ENCODE results near the gene CYP4F3.

CYP4F3 gene

GRCh38 chr19:15651791-15652190 is 11.1 kb downstream of the CYP4F3 start:
- DNase-seq = no peak
- Histone ChIP-seq H3K4me1 (ENCODE audit: control extremely low read depth in 1 of 4, control insufficient read depth in 4 of 4, insufficient read depth in 4 of 4, low read length in 3 of 4) (no peaks in the 10 kb centered on the region), H3K36me3 (ENCODE audit: control insufficient read depth in 4 of 4, insufficient read depth in 4 of 4, low read length in 3 of 4) (no peaks in the 10 kb centered on the region), H3K9me3 (ENCODE audit: control extremely low read depth in 1 of 5, control insufficient read depth in 4 of 5, insufficient read depth in 2 of 5, low read depth in 1 of 5, low read length in 4 of 5) (peaks cover 0 to 5% (median 0%) of the 10 kb centered on the region in 5 experiments), H3K27ac (ENCODE audit: insufficient read depth in 1 of 2, low read depth in 1 of 2, low read length in 2 of 2, poor library complexity in 1 of 2, severe bottlenecking in 2 of 2) (no peak overlapping the region), H3K4me3 (ENCODE audit: control insufficient read depth in 1 of 7, extremely low read depth in 1 of 7, insufficient read depth in 4 of 7, low read depth in 2 of 7, low read length in 6 of 7) (no peak overlapping the region), H3K27me3 (replicated peaks in 2 of 5; ENCODE audit: control insufficient read depth in 4 of 5, insufficient read depth in 5 of 5, low read length in 4 of 5) (peaks cover 0 to 24% (median 1%) of the 10 kb centered on the region in 5 experiments)
- ChIA-PET CTCF (no interaction called here), POLR2A (no interaction called here)
- WGBS (ENCODE audit: insufficient coverage) = no CpG with 5 or more reads among the region's 3 CpGs

- H3K27ac ChIP-seq (ENCODE audit: insufficient read depth in 1 of 2, low read depth in 1 of 2, low read length in 2 of 2, poor library complexity in 1 of 2, severe bottlenecking in 2 of 2) = no peak overlapping the region
- CTCF ChIA-PET = no interaction called here
- peaks cover 0 to 4% (median 0%) of the 10 kb centered on the region in 5 experiments for H3K9me3 ChIP-seq (ENCODE audit: control extremely low read depth in 1 of 5, control insufficient read depth in 4 of 5, insufficient read depth in 2 of 5, low read depth in 1 of 5, low read length in 4 of 5)
- H3K36me3 ChIP-seq (ENCODE audit: control insufficient read depth in 4 of 4, insufficient read depth in 4 of 4, low read length in 3 of 4) = no peaks in the 10 kb centered on the region
- H3K4me1 ChIP-seq (ENCODE audit: control extremely low read depth in 1 of 4, control insufficient read depth in 4 of 4, insufficient read depth in 4 of 4, low read length in 3 of 4) = no peaks in the 10 kb centered on the region
- WGBS (ENCODE audit: insufficient coverage) = 67% methylated on average over 3 of the region's 8 CpGs
- peak in 1 of 3 donors; percentile 15 for DNase-seq
- peaks cover 0 to 25% (median 4%) of the 10 kb centered on the region in 5 experiments for H3K27me3 ChIP-seq (replicated peaks in 2 of 5; ENCODE audit: control insufficient read depth in 4 of 5, insufficient read depth in 5 of 5, low read length in 4 of 5)
- no peak overlapping the region for H3K4me3 ChIP-seq (ENCODE audit: control insufficient read depth in 1 of 7, extremely low read depth in 1 of 7, insufficient read depth in 4 of 7, low read depth in 2 of 7, low read length in 6 of 7)
- POLR2A ChIA-PET = no interaction called here
These were observed 12.0 kb downstream of the CYP4F3 start for GRCh38 chr19:15652559-15653278.

DNA sequence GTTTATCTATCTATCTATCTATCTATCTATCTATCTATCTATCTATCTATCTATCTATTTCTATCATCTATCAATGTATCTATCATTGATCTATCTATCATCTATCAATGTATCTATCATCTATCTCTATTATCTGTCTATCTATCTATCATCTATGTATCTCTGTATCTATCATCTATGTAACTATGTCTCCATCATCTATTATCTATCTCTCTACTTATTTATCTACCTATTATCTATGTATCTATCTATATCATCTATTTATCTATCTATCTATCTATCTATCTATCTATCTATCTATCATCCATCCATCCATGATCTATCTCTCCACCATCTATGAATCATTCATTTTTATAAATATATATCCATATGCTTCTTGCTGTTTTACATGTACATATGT is 15.8 kb downstream of the CYP4F3 start:
- Histone ChIP-seq H3K36me3 (ENCODE audit: control insufficient read depth in 4 of 4, insufficient read depth in 4 of 4, low read length in 3 of 4) (no peaks in the 10 kb centered on the region), H3K4me3 (ENCODE audit: control insufficient read depth in 1 of 7, extremely low read depth in 1 of 7, insufficient read depth in 4 of 7, low read depth in 2 of 7, low read length in 6 of 7) (no peak overlapping the region), H3K27ac (ENCODE audit: insufficient read depth in 1 of 2, low read depth in 1 of 2, low read length in 2 of 2, poor library complexity in 1 of 2, severe bottlenecking in 2 of 2) (no peak overlapping the region), H3K9me3 (ENCODE audit: control extremely low read depth in 1 of 5, control insufficient read depth in 4 of 5, insufficient read depth in 2 of 5, low read depth in 1 of 5, low read length in 4 of 5) (no peaks in the 10 kb centered on the region), H3K27me3 (replicated peaks in 2 of 5; ENCODE audit: control insufficient read depth in 4 of 5, insufficient read depth in 5 of 5, low read length in 4 of 5) (peaks cover 0 to 37% (median 4%) of the 10 kb centered on the region in 5 experiments), H3K4me1 (ENCODE audit: control extremely low read depth in 1 of 4, control insufficient read depth in 4 of 4, insufficient read depth in 4 of 4, low read length in 3 of 4) (no peaks in the 10 kb centered on the region)
- ChIA-PET CTCF (interaction anchor here (1.1 kb wide), 1 partner anchor 11 kb away, joined by 3 read pairs; no protein-coding TSS in a partner anchor), POLR2A (no interaction called here)
- no peak for DNase-seq

DNA sequence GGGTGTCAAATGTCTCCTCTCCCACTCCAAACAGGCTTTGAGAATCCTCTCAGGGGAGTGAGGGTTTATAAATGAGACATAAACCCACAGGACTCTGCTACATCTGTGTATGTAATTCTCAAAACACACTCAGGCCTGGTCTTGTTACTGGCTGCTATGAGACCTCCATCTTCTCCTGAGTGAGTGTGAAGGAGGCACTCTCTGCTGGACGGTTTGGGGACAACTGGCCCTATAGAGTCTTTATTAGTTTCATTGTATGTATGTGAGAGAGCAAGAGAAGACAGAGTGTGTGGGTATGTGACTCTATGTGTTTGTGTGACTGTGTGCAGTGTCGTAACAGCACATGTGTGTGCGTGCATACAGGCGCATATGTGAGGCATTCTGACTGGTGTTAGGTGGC is 22.6 kb downstream of the CYP4F3 start:
- no peak for DNase-seq
- no peaks in the 10 kb centered on the region for H3K36me3 ChIP-seq (ENCODE audit: control insufficient read depth in 4 of 4, insufficient read depth in 4 of 4, low read length in 3 of 4)
- H3K27me3 ChIP-seq (replicated peaks in 2 of 5; ENCODE audit: control insufficient read depth in 4 of 5, insufficient read depth in 5 of 5, low read length in 4 of 5) = peaks cover 0 to 28% (median 0%) of the 10 kb centered on the region in 5 experiments
- CTCF ChIA-PET = no interaction called here
- no peak overlapping the region for H3K27ac ChIP-seq (ENCODE audit: insufficient read depth in 1 of 2, low read depth in 1 of 2, low read length in 2 of 2, poor library complexity in 1 of 2, severe bottlenecking in 2 of 2)
- H3K9me3 ChIP-seq (ENCODE audit: control extremely low read depth in 1 of 5, control insufficient read depth in 4 of 5, insufficient read depth in 2 of 5, low read depth in 1 of 5, low read length in 4 of 5) = peaks cover 0 to 3% (median 0%) of the 10 kb centered on the region in 5 experiments
- no peak overlapping the region for H3K4me3 ChIP-seq (ENCODE audit: control insufficient read depth in 1 of 7, extremely low read depth in 1 of 7, insufficient read depth in 4 of 7, low read depth in 2 of 7, low read length in 6 of 7)
- H3K4me1 ChIP-seq (ENCODE audit: control extremely low read depth in 1 of 4, control insufficient read depth in 4 of 4, insufficient read depth in 4 of 4, low read length in 3 of 4) = no peaks in the 10 kb centered on the region
- POLR2A ChIA-PET = interaction anchor here (0.6 kb wide), 1 partner anchor 60 kb away, joined by 3 read pairs; no protein-coding TSS in a partner anchor
- 79% methylated on average over 4 of the region's 4 CpGs for WGBS (ENCODE audit: insufficient coverage)

DNA sequence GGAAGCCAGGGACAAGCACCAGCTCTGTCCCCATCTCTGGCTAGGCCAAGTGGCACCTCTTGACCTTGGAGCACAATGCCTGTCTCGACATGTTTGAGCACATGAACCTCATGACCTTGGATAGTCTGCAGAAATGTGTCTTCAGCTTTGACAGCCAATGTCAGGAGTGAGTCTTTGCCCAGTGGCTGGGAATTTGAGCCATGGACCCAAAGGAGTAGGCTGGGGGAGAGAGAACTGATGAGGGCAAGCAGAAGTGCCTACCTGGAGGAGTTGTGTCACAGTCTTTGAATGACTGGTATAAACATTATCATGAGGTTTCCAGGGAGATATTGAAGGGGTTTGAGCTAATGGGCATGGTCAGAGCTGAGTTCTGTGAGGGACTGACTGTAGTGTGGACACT is 25.5 kb downstream of the CYP4F3 start:
- CTCF ChIA-PET = no interaction called here
- Histone ChIP-seq H3K4me1 (ENCODE audit: control extremely low read depth in 1 of 4, control insufficient read depth in 4 of 4, insufficient read depth in 4 of 4, low read length in 3 of 4) (no peaks in the 10 kb centered on the region), H3K9me3 (ENCODE audit: control extremely low read depth in 1 of 5, control insufficient read depth in 4 of 5, insufficient read depth in 2 of 5, low read depth in 1 of 5, low read length in 4 of 5) (peaks cover 0 to 3% (median 0%) of the 10 kb centered on the region in 5 experiments), H3K4me3 (ENCODE audit: control insufficient read depth in 1 of 7, extremely low read depth in 1 of 7, insufficient read depth in 4 of 7, low read depth in 2 of 7, low read length in 6 of 7) (no peak overlapping the region), H3K27me3 (replicated peaks in 2 of 5; ENCODE audit: control insufficient read depth in 4 of 5, insufficient read depth in 5 of 5, low read length in 4 of 5) (peaks cover 0 to 27% (median 0%) of the 10 kb centered on the region in 5 experiments), H3K36me3 (ENCODE audit: control insufficient read depth in 4 of 4, insufficient read depth in 4 of 4, low read length in 3 of 4) (no peaks in the 10 kb centered on the region), H3K27ac (ENCODE audit: insufficient read depth in 1 of 2, low read depth in 1 of 2, low read length in 2 of 2, poor library complexity in 1 of 2, severe bottlenecking in 2 of 2) (no peak overlapping the region)
- POLR2A ChIA-PET = no interaction called here
- no peak for DNase-seq
- WGBS (ENCODE audit: insufficient coverage) = 38% methylated on average over 1 of the region's 1 CpG

DNA sequence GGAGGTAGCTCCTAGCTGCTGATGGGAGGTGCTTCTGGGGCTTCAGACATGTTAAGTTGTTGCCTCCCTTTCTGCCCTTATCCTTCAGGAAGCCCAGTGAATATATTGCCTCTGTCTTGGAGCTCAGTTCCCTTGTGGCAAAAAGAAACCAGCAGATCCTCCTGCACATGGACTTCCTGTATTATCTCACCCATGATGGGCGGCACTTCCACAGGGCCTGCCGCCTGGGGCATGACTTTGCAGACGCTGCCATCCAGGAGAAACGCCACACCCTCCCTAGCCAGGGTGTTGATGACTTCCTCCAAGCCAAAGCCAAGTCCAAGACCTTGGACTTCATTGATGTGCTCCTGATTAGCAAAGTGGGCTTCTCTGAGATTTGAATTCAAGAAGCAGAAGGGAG is 26.2 kb downstream of the CYP4F3 start:
- H3K4me3 ChIP-seq (ENCODE audit: control insufficient read depth in 1 of 7, extremely low read depth in 1 of 7, insufficient read depth in 4 of 7, low read depth in 2 of 7, low read length in 6 of 7) = no peak overlapping the region
- peak in 2 of 3 donors; percentile 10 to 11 for DNase-seq
- H3K4me1 ChIP-seq (ENCODE audit: control extremely low read depth in 1 of 4, control insufficient read depth in 4 of 4, insufficient read depth in 4 of 4, low read length in 3 of 4) = no peaks in the 10 kb centered on the region
- no peaks in the 10 kb centered on the region for H3K36me3 ChIP-seq (ENCODE audit: control insufficient read depth in 4 of 4, insufficient read depth in 4 of 4, low read length in 3 of 4)
- 25% methylated on average over 3 of the region's 4 CpGs for WGBS (ENCODE audit: insufficient coverage)
- H3K27me3 ChIP-seq (replicated peaks in 2 of 5; ENCODE audit: control insufficient read depth in 4 of 5, insufficient read depth in 5 of 5, low read length in 4 of 5) = peaks cover 0 to 27% (median 0%) of the 10 kb centered on the region in 5 experiments
- H3K27ac ChIP-seq (ENCODE audit: insufficient read depth in 1 of 2, low read depth in 1 of 2, low read length in 2 of 2, poor library complexity in 1 of 2, severe bottlenecking in 2 of 2) = no peak overlapping the region
- POLR2A ChIA-PET = no interaction called here
- H3K9me3 ChIP-seq (ENCODE audit: control extremely low read depth in 1 of 5, control insufficient read depth in 4 of 5, insufficient read depth in 2 of 5, low read depth in 1 of 5, low read length in 4 of 5) = peaks cover 0 to 3% (median 0%) of the 10 kb centered on the region in 5 experiments
- CTCF ChIA-PET = interaction anchor here (0.7 kb wide), 1 partner anchor 11 kb away, joined by 3 read pairs; no protein-coding TSS in a partner anchor

DNA sequence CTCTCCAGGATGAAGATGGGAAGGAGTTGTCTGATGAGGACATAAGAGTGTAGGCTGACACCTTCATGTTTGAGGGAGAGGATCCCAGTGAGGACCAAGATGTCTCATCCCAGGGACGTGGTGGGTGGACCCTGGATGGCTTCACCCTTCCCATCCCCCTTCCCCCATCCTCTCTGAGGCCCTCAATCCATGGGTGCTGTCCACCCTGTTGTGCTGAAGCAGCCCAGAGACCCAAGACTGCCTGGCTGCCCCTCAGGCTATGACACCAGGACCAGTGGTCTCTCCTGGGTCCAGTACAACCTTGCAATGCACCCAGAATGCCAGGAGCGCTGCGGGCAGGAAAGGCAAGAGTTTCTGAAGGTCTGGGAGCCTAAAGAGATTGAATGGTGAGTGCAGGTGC is 28.7 kb downstream of the CYP4F3 start:
- Histone ChIP-seq H3K9me3 (ENCODE audit: control extremely low read depth in 1 of 5, control insufficient read depth in 4 of 5, insufficient read depth in 2 of 5, low read depth in 1 of 5, low read length in 4 of 5) (no peaks in the 10 kb centered on the region), H3K27me3 (replicated peaks in 2 of 5; ENCODE audit: control insufficient read depth in 4 of 5, insufficient read depth in 5 of 5, low read length in 4 of 5) (peaks cover 0 to 20% (median 0%) of the 10 kb centered on the region in 5 experiments), H3K4me1 (ENCODE audit: control extremely low read depth in 1 of 4, control insufficient read depth in 4 of 4, insufficient read depth in 4 of 4, low read length in 3 of 4) (peaks cover 0 to 3% (median 0%) of the 10 kb centered on the region in 4 experiments), H3K36me3 (ENCODE audit: control insufficient read depth in 4 of 4, insufficient read depth in 4 of 4, low read length in 3 of 4) (no peaks in the 10 kb centered on the region), H3K4me3 (ENCODE audit: control insufficient read depth in 1 of 7, extremely low read depth in 1 of 7, insufficient read depth in 4 of 7, low read depth in 2 of 7, low read length in 6 of 7) (no peak overlapping the region), H3K27ac (ENCODE audit: insufficient read depth in 1 of 2, low read depth in 1 of 2, low read length in 2 of 2, poor library complexity in 1 of 2, severe bottlenecking in 2 of 2) (no peak overlapping the region)
- 56% methylated on average over 3 of the region's 3 CpGs for WGBS (ENCODE audit: insufficient coverage)
- ChIA-PET POLR2A (no interaction called here), CTCF (no interaction called here)
- no peak for DNase-seq

Data from common myeloid progenitor, CD34-positive (primary cell).